Measurements from ENCODE around the gene SMG6.

- TF ChIP-seq GATA2 (IDR thresholded peaks at IDR 0.05; ENCODE audit: low read depth, low read length) (no peak), GATA3 (IDR thresholded peaks at IDR 0.05; ENCODE audit: low read depth, low read length) (no peak)
Measured at GRCh38 chr17:2239170-2239551, 64.4 kb downstream of the SMG6 start.

All from SH-SY5Y (cell line).